Measurements from ENCODE around the gene OPRD1.

The OPRD1 gene

GRCh38 chr1:28915031-28915895, 103.3 kb downstream of the OPRD1 start (continued):
- TF ChIP-seq ZNF692 (tag by site-specific recombination; IDR thresholded peaks at IDR 0.05) (no peak), ZBTB48 (tag by site-specific recombination; IDR thresholded peaks at IDR 0.05) (peak; percentile 64; the same call in 1 of the 2 replicates), ZNF335 (tag by site-specific recombination; conservative IDR thresholded peaks at IDR 0.05) (peak; percentile 90), SCRT2 (tag by site-specific recombination; IDR thresholded peaks at IDR 0.05) (peak; percentile 67), KLF10 (tag by site-specific recombination; IDR thresholded peaks at IDR 0.05) (peak; percentile 19; the same call in 1 of the 2 replicates), ZEB2 (tag by site-specific recombination; IDR thresholded peaks at IDR 0.05) (peak; percentile 89), ZFP69B (tag by site-specific recombination; IDR thresholded peaks at IDR 0.05) (peak; percentile 27; the same call in 1 of the 2 replicates), ZBTB17 (tag by site-specific recombination; IDR thresholded peaks at IDR 0.05) (peak; percentile 96), YY2 (tag by site-specific recombination; IDR thresholded peaks at IDR 0.05) (no peak), GLI2 (tag by site-specific recombination; IDR thresholded peaks at IDR 0.05; ENCODE audit: borderline replicate concordance, low read depth) (no peak), ZSCAN30 (tag by site-specific recombination; IDR thresholded peaks at IDR 0.05) (no peak; the same call in 1 of the 2 replicates)
- TF ChIP-seq, protein P1, sequence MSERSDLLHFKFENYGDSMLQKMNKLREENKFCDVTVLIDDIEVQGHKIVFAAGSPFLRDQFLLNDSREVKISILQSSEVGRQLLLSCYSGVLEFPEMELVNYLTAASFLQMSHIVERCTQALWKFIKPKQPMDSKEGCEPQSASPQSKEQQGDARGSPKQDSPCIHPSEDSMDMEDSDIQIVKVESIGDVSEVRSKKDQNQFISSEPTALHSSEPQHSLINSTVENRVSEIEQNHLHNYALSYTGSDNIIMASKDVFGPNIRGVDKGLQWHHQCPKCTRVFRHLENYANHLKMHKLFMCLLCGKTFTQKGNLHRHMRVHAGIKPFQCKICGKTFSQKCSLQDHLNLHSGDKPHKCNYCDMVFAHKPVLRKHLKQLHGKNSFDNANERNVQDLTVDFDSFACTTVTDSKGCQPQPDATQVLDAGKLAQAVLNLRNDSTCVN (tag by site-specific recombination; optimal IDR thresholded peaks at IDR 0.05), result peak; percentile 53
- TF ChIP-seq, protein P2, sequence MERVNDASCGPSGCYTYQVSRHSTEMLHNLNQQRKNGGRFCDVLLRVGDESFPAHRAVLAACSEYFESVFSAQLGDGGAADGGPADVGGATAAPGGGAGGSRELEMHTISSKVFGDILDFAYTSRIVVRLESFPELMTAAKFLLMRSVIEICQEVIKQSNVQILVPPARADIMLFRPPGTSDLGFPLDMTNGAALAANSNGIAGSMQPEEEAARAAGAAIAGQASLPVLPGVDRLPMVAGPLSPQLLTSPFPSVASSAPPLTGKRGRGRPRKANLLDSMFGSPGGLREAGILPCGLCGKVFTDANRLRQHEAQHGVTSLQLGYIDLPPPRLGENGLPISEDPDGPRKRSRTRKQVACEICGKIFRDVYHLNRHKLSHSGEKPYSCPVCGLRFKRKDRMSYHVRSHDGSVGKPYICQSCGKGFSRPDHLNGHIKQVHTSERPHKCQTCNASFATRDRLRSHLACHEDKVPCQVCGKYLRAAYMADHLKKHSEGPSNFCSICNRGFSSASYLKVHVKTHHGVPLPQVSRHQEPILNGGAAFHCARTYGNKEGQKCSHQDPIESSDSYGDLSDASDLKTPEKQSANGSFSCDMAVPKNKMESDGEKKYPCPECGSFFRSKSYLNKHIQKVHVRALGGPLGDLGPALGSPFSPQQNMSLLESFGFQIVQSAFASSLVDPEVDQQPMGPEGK (tag by site-specific recombination; IDR thresholded peaks at IDR 0.05), result 0 out of 2 replicates have a peak, but pooled peaks have one; percentile 47
- TF ChIP-seq, protein P3, sequence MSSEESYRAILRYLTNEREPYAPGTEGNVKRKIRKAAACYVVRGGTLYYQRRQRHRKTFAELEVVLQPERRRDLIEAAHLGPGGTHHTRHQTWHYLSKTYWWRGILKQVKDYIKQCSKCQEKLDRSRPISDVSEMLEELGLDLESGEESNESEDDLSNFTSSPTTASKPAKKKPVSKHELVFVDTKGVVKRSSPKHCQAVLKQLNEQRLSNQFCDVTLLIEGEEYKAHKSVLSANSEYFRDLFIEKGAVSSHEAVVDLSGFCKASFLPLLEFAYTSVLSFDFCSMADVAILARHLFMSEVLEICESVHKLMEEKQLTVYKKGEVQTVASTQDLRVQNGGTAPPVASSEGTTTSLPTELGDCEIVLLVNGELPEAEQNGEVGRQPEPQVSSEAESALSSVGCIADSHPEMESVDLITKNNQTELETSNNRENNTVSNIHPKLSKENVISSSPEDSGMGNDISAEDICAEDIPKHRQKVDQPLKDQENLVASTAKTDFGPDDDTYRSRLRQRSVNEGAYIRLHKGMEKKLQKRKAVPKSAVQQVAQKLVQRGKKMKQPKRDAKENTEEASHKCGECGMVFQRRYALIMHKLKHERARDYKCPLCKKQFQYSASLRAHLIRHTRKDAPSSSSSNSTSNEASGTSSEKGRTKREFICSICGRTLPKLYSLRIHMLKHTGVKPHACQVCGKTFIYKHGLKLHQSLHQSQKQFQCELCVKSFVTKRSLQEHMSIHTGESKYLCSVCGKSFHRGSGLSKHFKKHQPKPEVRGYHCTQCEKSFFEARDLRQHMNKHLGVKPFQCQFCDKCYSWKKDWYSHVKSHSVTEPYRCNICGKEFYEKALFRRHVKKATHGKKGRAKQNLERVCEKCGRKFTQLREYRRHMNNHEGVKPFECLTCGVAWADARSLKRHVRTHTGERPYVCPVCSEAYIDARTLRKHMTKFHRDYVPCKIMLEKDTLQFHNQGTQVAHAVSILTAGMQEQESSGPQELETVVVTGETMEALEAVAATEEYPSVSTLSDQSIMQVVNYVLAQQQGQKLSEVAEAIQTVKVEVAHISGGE (tag by site-specific recombination; conservative IDR thresholded peaks at IDR 0.05; ENCODE audit: low read depth), result peak; percentile 32; the same call in 1 of the 2 replicates
- TF ChIP-seq, protein P4, sequence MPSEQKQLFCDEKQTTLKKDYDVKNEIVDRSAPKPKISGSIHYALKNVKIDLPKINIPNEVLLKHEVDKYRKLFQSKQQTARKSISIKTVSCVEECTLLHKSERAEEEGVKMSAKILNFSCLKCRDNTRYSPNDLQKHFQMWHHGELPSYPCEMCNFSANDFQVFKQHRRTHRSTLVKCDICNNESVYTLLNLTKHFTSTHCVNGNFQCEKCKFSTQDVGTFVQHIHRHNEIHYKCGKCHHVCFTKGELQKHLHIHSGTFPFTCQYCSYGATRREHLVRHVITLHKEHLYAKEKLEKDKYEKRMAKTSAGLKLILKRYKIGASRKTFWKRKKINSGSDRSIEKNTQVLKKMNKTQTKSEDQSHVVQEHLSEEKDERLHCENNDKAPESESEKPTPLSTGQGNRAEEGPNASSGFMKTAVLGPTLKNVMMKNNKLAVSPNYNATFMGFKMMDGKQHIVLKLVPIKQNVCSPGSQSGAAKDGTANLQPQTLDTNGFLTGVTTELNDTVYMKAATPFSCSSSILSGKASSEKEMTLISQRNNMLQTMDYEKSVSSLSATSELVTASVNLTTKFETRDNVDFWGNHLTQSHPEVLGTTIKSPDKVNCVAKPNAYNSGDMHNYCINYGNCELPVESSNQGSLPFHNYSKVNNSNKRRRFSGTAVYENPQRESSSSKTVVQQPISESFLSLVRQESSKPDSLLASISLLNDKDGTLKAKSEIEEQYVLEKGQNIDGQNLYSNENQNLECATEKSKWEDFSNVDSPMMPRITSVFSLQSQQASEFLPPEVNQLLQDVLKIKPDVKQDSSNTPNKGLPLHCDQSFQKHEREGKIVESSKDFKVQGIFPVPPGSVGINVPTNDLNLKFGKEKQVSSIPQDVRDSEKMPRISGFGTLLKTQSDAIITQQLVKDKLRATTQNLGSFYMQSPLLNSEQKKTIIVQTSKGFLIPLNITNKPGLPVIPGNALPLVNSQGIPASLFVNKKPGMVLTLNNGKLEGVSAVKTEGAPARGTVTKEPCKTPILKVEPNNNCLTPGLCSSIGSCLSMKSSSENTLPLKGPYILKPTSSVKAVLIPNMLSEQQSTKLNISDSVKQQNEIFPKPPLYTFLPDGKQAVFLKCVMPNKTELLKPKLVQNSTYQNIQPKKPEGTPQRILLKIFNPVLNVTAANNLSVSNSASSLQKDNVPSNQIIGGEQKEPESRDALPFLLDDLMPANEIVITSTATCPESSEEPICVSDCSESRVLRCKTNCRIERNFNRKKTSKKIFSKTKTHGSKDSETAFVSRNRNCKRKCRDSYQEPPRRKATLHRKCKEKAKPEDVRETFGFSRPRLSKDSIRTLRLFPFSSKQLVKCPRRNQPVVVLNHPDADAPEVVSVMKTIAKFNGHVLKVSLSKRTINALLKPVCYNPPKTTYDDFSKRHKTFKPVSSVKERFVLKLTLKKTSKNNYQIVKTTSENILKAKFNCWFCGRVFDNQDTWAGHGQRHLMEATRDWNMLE (tag by site-specific recombination; conservative IDR thresholded peaks at IDR 0.05; ENCODE audit: low read depth), result no peak
- TF ChIP-seq, protein P5, sequence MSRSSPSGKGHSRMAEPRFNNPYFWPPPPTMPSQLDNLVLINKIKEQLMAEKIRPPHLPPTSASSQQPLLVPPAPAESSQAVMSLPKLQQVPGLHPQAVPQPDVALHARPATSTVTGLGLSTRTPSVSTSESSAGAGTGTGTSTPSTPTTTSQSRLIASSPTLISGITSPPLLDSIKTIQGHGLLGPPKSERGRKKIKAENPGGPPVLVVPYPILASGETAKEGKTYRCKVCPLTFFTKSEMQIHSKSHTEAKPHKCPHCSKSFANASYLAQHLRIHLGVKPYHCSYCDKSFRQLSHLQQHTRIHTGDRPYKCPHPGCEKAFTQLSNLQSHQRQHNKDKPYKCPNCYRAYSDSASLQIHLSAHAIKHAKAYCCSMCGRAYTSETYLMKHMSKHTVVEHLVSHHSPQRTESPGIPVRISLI (tag by site-specific recombination; IDR thresholded peaks at IDR 0.05), result peak; percentile 95

All from HEK293 (cell line).